Lower leg skin (tissue), 3 donors: ENCODE results near the gene IFI30.

Source experiments
- POLR2A ChIP-seq, 2 donors: fragments of 450-650 bp; IDR thresholded peaks; one replicate each; pipeline ENCODE4 v1.6.1; 2016 to 2017; ENCODE audit warnings: antibody characterized with exemption in 2 of 2, mild to moderate bottlenecking in 1 of 2, moderate library complexity in 1 of 2
- TF ChIP-seq, protein P1 (sequence below), 3 donors: fragments of 450-650 bp; IDR thresholded peaks; one replicate each; pipeline ENCODE4 v1.5.1; 2016; ENCODE audit warnings: antibody characterized with exemption in 3 of 3, mild to moderate bottlenecking in 3 of 3, moderate library complexity in 2 of 3

DNA sequence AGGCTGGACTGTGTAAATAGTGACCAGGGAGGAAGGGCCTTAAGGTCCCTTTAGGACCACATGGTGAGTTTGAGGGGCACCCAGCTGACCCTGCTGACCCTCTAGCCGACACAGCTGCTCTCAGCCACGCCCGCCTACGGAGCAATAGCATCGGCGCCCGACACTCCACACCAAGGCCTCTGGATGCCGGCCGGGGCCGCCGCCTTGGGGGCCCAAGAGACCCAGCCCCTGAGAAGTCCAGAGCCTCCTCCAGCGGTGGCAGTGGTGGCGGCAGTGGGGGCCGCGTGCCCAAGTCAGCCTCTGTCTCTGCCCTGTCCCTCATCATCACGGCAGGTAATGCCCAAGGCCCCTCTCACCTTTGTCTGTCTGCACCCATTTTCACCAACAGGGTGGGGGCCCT is 29.3 kb upstream of the IFI30 start:
- TF ChIP-seq POLR2A (IDR thresholded peaks at IDR 0.05), result no peak
- TF ChIP-seq, protein P1, sequence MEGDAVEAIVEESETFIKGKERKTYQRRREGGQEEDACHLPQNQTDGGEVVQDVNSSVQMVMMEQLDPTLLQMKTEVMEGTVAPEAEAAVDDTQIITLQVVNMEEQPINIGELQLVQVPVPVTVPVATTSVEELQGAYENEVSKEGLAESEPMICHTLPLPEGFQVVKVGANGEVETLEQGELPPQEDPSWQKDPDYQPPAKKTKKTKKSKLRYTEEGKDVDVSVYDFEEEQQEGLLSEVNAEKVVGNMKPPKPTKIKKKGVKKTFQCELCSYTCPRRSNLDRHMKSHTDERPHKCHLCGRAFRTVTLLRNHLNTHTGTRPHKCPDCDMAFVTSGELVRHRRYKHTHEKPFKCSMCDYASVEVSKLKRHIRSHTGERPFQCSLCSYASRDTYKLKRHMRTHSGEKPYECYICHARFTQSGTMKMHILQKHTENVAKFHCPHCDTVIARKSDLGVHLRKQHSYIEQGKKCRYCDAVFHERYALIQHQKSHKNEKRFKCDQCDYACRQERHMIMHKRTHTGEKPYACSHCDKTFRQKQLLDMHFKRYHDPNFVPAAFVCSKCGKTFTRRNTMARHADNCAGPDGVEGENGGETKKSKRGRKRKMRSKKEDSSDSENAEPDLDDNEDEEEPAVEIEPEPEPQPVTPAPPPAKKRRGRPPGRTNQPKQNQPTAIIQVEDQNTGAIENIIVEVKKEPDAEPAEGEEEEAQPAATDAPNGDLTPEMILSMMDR (IDR thresholded peaks at IDR 0.05), result no peak
